Measurements from ENCODE around the gene FDPS.

- no peak for TF ChIP-seq CTCF (conservative IDR thresholded peaks at IDR 0.05 in 1 of 2, IDR thresholded peaks at IDR 0.05 in 1 of 2; ENCODE audit: extremely low read depth in 1 of 2, insufficient read depth in 1 of 2, low read depth in 1 of 2, low read length in 2 of 2)
- no peak for TF ChIP-seq EZH2 (IDR thresholded peaks at IDR 0.05; ENCODE audit: borderline replicate concordance, low read length)
These were observed 15.5 kb downstream of the FDPS start for GRCh38 chr1:155324037-155324716.

Data from mammary epithelial cell (primary cell).